HepG2 (cell line): Measurements from ENCODE around the gene OSCP1. TPM values are rescaled to one million over a fixed set of nuclear protein-coding genes. Genes with fewer than 3 reads are reported as not detected.

Experiments used
- ELF3 ChIP-seq: IDR thresholded peaks from 2 replicates; pipeline ENCODE4 v1.6.1; 2016; ENCODE audit warnings: missing genetic modification reagents, missing compliant biosample characterization
- FOXJ3 ChIP-seq: sonication (generic); formaldehyde crosslinking; IDR thresholded peaks from 2 replicates; pipeline ENCODE4 v1.4.0; 2020; ENCODE audit warnings: missing genetic modification reagents, mild to moderate bottlenecking, borderline replicate concordance
- GABPB1 ChIP-seq: IDR thresholded peaks from 2 replicates; pipeline ENCODE4 v1.6.1; 2016; ENCODE audit warnings: mild to moderate bottlenecking, missing genetic modification reagents, moderate library complexity, missing compliant biosample characterization
- GFI1 ChIP-seq: sonication (generic); formaldehyde crosslinking; IDR thresholded peaks from 2 replicates; pipeline ENCODE4 v1.5.0; 2020; ENCODE audit warnings: missing genetic modification reagents, mild to moderate bottlenecking, borderline replicate concordance
- HOXA3 ChIP-seq: sonication (generic); formaldehyde crosslinking; IDR thresholded peaks from 2 replicates; pipeline ENCODE4 v1.5.0; 2020; ENCODE audit warnings: missing genetic modification reagents
- HOXA5 ChIP-seq: sonication (generic); formaldehyde crosslinking; IDR thresholded peaks from 2 replicates; pipeline ENCODE4 v1.4.0; 2020; ENCODE audit warnings: missing genetic modification reagents
- IRF2 ChIP-seq: IDR thresholded peaks from 2 replicates; pipeline ENCODE4 v1.6.1; 2018; ENCODE audit warnings: missing genetic modification reagents, missing compliant biosample characterization
- KLF16 ChIP-seq, 2 experiments: sonication (generic) in 1 of 2; formaldehyde crosslinking in 1 of 2; IDR thresholded peaks; 2 replicates each; pipeline versions ENCODE4 v1.6.1 to v1.8.0; 2016 to 2023; ENCODE audit warnings: missing genetic modification reagents in 2 of 2, missing compliant biosample characterization in 1 of 2
- NFYB ChIP-seq: sonication (generic); formaldehyde crosslinking; IDR thresholded peaks from 2 replicates; pipeline ENCODE4 v1.4.0; 2020; ENCODE audit warnings: missing genetic modification reagents
- POLR2G ChIP-seq: fragments of 200-400 bp; formaldehyde crosslinking; IDR thresholded peaks from 2 replicates; pipeline ENCODE4 v1.6.1; 2018; ENCODE audit warnings: mild to moderate bottlenecking, low read depth, low read length, moderate library complexity
- TBX2 ChIP-seq: sonication (generic); formaldehyde crosslinking; IDR thresholded peaks from 2 replicates; pipeline ENCODE4 v1.5.0; 2020; ENCODE audit warnings: missing genetic modification reagents, mild to moderate bottlenecking, borderline replicate concordance
- TMF1 ChIP-seq: sonication (generic); formaldehyde crosslinking; IDR thresholded peaks from 2 replicates; pipeline ENCODE4 v1.8.1; 2022; ENCODE audit warnings: low read depth, missing genetic modification reagents
- ZFAT ChIP-seq: sonication (generic); formaldehyde crosslinking; conservative IDR thresholded peaks from 2 replicates; pipeline ENCODE4 v1.8.1; 2023; ENCODE audit warnings: missing genetic modification reagents, inconsistent platforms
- ZIK1 ChIP-seq: sonication (generic); formaldehyde crosslinking; IDR thresholded peaks from 2 replicates; pipeline ENCODE4 v1.5.0; 2020; ENCODE audit warnings: mild to moderate bottlenecking, low read depth, missing genetic modification reagents, borderline replicate concordance
- ZNF766 ChIP-seq: sonication (generic); formaldehyde crosslinking; IDR thresholded peaks from 2 replicates; pipeline ENCODE4 v1.5.0; 2020; ENCODE audit warnings: missing genetic modification reagents, borderline replicate concordance
- ZSCAN30 ChIP-seq: sonication (generic); formaldehyde crosslinking; IDR thresholded peaks from 2 replicates; pipeline ENCODE4 v1.5.0; 2020; ENCODE audit warnings: mild to moderate bottlenecking, missing genetic modification reagents
- polyA plus RNA-seq, 8 experiments: library from polyadenylated mRNA; depleted of rRNA in 3 of 8; stranded (reverse) in 7 of 8; unstranded in 1 of 8; fragments of >200 nt; fragmentation: Illumina TruSeq in 4 of 8; extraction: Trizol in 4 of 8; gene quantifications; 2 replicates each; pipeline versions ENCODE4 v1.2.1 to v1.2.3, GENCODE V29; 2011 to 2016; ENCODE audit warnings: low read depth in 4 of 8, missing spikeins in 1 of 8, mixed read lengths in 1 of 8; ENCODE audit not compliant: insufficient read depth in 1 of 8
- total RNA-seq, 5 experiments: library from RNA; depleted of rRNA; stranded (reverse); fragments of >200 nt; fragmentation: Illumina TruSeq; extraction: Trizol; gene quantifications; 2 replicates each; pipeline ENCODE4 v1.2.3, GENCODE V29; 2016; ENCODE audit warnings: low read depth in 1 of 5
- TF ChIP-seq, protein P1 (sequence below): sonication (generic); formaldehyde crosslinking; IDR thresholded peaks from 2 replicates; pipeline ENCODE4 v1.5.0; 2020; ENCODE audit warnings: missing genetic modification reagents
- TF ChIP-seq, protein P2 (sequence below): IDR thresholded peaks from 2 replicates; pipeline ENCODE4 v1.6.1; 2016; ENCODE audit warnings: mild to moderate bottlenecking, missing biosample characterization, missing genetic modification reagents
- TF ChIP-seq, protein P3 (sequence below): sonication (generic); formaldehyde crosslinking; IDR thresholded peaks from 2 replicates; pipeline ENCODE4 v1.4.0; 2020; ENCODE audit warnings: missing genetic modification reagents, borderline replicate concordance
- TF ChIP-seq, protein P4 (sequence below): sonication (generic); formaldehyde crosslinking; IDR thresholded peaks from 2 replicates; pipeline ENCODE4 v1.5.1; 2020; ENCODE audit warnings: missing genetic modification reagents, mild to moderate bottlenecking, borderline replicate concordance

OSCP1 gene
- total and polyA plus RNA-seq, 2 of the 13 experiments (the other 11 are each of a cell fraction or from before 2014, with no cell fraction given) = 0.60 to 0.84 TPM

DNA sequence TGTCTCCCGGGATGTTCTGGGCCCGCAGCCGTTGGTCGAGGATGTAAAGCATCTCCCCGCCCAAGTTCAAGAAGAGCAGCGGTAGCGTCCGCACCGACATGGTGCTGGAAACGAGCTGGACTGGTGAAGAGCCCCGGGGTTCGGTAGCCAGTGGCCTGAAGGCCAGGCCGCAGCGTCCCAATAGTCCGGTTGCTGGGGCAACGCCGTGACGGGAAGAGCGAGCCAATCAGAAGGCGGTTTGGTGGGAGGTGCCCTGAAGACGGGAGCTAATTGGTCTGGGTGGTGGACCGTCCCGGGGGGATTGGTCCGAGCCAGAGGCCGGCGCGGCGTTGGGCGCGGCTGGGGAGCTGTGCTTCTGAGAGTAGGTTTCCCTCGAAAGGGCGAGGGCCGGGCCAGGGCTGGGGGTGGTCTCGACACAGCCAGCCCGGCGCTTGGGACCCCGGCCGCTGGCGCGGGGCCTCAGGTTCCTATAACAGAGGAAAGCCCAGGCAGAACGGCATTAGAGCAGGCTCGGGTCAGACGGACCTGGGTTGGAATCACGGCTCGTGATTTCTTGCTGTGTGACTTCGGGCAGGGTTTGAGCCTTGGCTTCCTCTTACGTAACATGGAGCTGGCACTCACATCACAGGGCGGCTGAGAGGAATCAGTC lies at the start of gene OSCP1 (continued):
- TF ChIP-seq ELF3 (CRISPR knock-in tag) (peak; percentile 13; the same call in 1 of the 2 replicates), TMF1 (CRISPR knock-in tag) (peak; percentile 62; the same call in 1 of the 2 replicates), GABPB1 (CRISPR knock-in tag) (peak; percentile 63; the same call in 1 of the 2 replicates), ZSCAN30 (CRISPR knock-in tag) (peak; percentile 46; the same call in 1 of the 2 replicates), NFYB (peak; percentile 94), FOXJ3 (CRISPR knock-in tag) (0 out of 2 replicates have a peak, but pooled peaks have one; percentile 28), HOXA5 (CRISPR knock-in tag) (0 out of 2 replicates have a peak, but pooled peaks have one; percentile 56), POLR2G (peak; percentile 79), GFI1 (peak; percentile 62; the same call in 1 of the 2 replicates), IRF2 (CRISPR knock-in tag) (0 out of 2 replicates have a peak, but pooled peaks have one; percentile 35), KLF16 (CRISPR knock-in tag; IDR thresholded peaks at IDR 0.05) (0 out of 4 replicates have a peak, but pooled peaks of 1 of the 2 experiments have one; percentile 43), ZFAT (0 out of 2 replicates have a peak, but pooled peaks have one; percentile 62), TBX2 (CRISPR knock-in tag) (peak; percentile 40; the same call in 1 of the 2 replicates), HOXA3 (CRISPR knock-in tag) (peak; percentile 45; the same call in 1 of the 2 replicates), ZIK1 (0 out of 2 replicates have a peak, but pooled peaks have one; percentile 53), ZNF766 (peak; percentile 81; the same call in 1 of the 2 replicates)
- TF ChIP-seq, protein P1, sequence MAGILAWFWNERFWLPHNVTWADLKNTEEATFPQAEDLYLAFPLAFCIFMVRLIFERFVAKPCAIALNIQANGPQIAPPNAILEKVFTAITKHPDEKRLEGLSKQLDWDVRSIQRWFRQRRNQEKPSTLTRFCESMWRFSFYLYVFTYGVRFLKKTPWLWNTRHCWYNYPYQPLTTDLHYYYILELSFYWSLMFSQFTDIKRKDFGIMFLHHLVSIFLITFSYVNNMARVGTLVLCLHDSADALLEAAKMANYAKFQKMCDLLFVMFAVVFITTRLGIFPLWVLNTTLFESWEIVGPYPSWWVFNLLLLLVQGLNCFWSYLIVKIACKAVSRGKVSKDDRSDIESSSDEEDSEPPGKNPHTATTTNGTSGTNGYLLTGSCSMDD (CRISPR knock-in tag) = no peak
- TF ChIP-seq, protein P2, sequence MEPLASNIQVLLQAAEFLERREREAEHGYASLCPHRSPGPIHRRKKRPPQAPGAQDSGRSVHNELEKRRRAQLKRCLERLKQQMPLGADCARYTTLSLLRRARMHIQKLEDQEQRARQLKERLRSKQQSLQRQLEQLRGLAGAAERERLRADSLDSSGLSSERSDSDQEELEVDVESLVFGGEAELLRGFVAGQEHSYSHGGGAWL (CRISPR knock-in tag) = peak; percentile 94
- TF ChIP-seq, protein P3, sequence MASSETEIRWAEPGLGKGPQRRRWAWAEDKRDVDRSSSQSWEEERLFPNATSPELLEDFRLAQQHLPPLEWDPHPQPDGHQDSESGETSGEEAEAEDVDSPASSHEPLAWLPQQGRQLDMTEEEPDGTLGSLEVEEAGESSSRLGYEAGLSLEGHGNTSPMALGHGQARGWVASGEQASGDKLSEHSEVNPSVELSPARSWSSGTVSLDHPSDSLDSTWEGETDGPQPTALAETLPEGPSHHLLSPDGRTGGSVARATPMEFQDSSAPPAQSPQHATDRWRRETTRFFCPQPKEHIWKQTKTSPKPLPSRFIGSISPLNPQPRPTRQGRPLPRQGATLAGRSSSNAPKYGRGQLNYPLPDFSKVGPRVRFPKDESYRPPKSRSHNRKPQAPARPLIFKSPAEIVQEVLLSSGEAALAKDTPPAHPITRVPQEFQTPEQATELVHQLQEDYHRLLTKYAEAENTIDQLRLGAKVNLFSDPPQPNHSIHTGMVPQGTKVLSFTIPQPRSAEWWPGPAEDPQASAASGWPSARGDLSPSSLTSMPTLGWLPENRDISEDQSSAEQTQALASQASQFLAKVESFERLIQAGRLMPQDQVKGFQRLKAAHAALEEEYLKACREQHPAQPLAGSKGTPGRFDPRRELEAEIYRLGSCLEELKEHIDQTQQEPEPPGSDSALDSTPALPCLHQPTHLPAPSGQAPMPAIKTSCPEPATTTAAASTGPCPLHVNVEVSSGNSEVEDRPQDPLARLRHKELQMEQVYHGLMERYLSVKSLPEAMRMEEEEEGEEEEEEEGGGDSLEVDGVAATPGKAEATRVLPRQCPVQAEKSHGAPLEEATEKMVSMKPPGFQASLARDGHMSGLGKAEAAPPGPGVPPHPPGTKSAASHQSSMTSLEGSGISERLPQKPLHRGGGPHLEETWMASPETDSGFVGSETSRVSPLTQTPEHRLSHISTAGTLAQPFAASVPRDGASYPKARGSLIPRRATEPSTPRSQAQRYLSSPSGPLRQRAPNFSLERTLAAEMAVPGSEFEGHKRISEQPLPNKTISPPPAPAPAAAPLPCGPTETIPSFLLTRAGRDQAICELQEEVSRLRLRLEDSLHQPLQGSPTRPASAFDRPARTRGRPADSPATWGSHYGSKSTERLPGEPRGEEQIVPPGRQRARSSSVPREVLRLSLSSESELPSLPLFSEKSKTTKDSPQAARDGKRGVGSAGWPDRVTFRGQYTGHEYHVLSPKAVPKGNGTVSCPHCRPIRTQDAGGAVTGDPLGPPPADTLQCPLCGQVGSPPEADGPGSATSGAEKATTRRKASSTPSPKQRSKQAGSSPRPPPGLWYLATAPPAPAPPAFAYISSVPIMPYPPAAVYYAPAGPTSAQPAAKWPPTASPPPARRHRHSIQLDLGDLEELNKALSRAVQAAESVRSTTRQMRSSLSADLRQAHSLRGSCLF (CRISPR knock-in tag) = peak; percentile 32; the same call in 1 of the 2 replicates
- TF ChIP-seq, protein P4, sequence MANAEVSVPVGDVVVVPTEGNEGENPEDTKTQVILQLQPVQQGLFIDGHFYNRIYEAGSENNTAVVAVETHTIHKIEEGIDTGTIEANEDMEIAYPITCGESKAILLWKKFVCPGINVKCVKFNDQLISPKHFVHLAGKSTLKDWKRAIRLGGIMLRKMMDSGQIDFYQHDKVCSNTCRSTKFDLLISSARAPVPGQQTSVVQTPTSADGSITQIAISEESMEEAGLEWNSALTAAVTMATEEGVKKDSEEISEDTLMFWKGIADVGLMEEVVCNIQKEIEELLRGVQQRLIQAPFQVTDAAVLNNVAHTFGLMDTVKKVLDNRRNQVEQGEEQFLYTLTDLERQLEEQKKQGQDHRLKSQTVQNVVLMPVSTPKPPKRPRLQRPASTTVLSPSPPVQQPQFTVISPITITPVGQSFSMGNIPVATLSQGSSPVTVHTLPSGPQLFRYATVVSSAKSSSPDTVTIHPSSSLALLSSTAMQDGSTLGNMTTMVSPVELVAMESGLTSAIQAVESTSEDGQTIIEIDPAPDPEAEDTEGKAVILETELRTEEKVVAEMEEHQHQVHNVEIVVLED (CRISPR knock-in tag) = peak; percentile 49
